Mesendoderm (in vitro differentiated cells): ENCODE measurements around the gene CHIC2.

Source experiments
- DNase-seq: peaks from one replicate; pipeline ENCODE4 v3.0.0; 2013
- H2AK5ac ChIP-seq: 2 replicates; pipeline ENCODE4 v1.6.1; 2013; ENCODE audit warnings: low read length, inconsistent platforms
- H2BK120ac ChIP-seq: 2 replicates; pipeline ENCODE4 v1.6.1; 2013; ENCODE audit warnings: low read depth, mild to moderate bottlenecking, low read length, moderate library complexity, mixed read lengths
- H2BK15ac ChIP-seq: replicated peaks from 2 replicates; pipeline ENCODE4 v1.6.1; 2013; ENCODE audit warnings: low read depth, mild to moderate bottlenecking, moderate library complexity
- H2BK5ac ChIP-seq: 2 replicates; pipeline ENCODE4 v1.6.1; 2013; ENCODE audit warnings: low read length, inconsistent platforms
- H3K18ac ChIP-seq: 2 replicates; pipeline ENCODE4 v1.6.1; 2013; ENCODE audit warnings: mild to moderate bottlenecking, low read length, mixed read lengths
- H3K23ac ChIP-seq: one replicate; pipeline ENCODE4 v1.6.1; 2013; ENCODE audit warnings: low read length
- H3K27ac ChIP-seq: 2 replicates; pipeline ENCODE4 v1.5.1; 2013; ENCODE audit warnings: low read depth, mild to moderate bottlenecking, inconsistent platforms, low read length, moderate library complexity
- H3K27me3 ChIP-seq: 2 replicates; pipeline ENCODE4 v1.6.1; 2013; ENCODE audit warnings: low read length, control low read depth, mild to moderate bottlenecking, inconsistent platforms; ENCODE audit not compliant: insufficient read depth, poor library complexity
- H3K36me3 ChIP-seq: 2 replicates; pipeline ENCODE4 v1.6.1; 2013; ENCODE audit warnings: low read length, inconsistent platforms; ENCODE audit not compliant: control insufficient read depth, insufficient read depth
- H3K4ac ChIP-seq: one replicate; pipeline ENCODE4 v1.6.1; 2013; ENCODE audit warnings: low read depth, mild to moderate bottlenecking, low read length, moderate library complexity
- H3K4me1 ChIP-seq: 2 replicates; pipeline ENCODE4 v1.6.1; 2013; ENCODE audit warnings: low read depth, low read length, inconsistent platforms; ENCODE audit not compliant: control insufficient read depth
- H3K4me2 ChIP-seq: 2 replicates; pipeline ENCODE4 v1.6.1; 2013; ENCODE audit warnings: low read length
- H3K4me3 ChIP-seq: 2 replicates; pipeline ENCODE4 v1.5.1; 2013; ENCODE audit warnings: mild to moderate bottlenecking, low read length
- H3K56ac ChIP-seq: one replicate; pipeline ENCODE4 v1.6.1; 2013; ENCODE audit warnings: low read length
- H3K79me1 ChIP-seq: 2 replicates; pipeline ENCODE4 v1.6.1; 2013; ENCODE audit warnings: low read length, inconsistent platforms
- H3K79me2 ChIP-seq: 2 replicates; pipeline ENCODE4 v1.6.1; 2013; ENCODE audit warnings: mild to moderate bottlenecking, low read length; ENCODE audit not compliant: control insufficient read depth, insufficient read depth
- H3K9ac ChIP-seq: 2 replicates; pipeline ENCODE4 v1.6.1; 2013; ENCODE audit warnings: low read length, inconsistent platforms
- H4K5ac ChIP-seq: one replicate; pipeline ENCODE4 v1.6.1; 2013; ENCODE audit warnings: low read length
- H4K8ac ChIP-seq: one replicate; pipeline ENCODE4 v1.6.1; 2013; ENCODE audit warnings: low read depth, mild to moderate bottlenecking, control low read depth, low read length, moderate library complexity
- WGBS: extraction: QIAGEN DNeasy Blood & Tissue Kit; methylation state at CpG from one replicate; pipeline ENCODE4 v1.1.7; 2013; ENCODE audit warnings: low lambda C conversion rate, missing lambda C conversion rate; ENCODE audit not compliant: insufficient coverage; ENCODE audit errors: extremely low coverage; 5-methylcytosine and 5-hydroxymethylcytosine counted together

The CHIC2 gene

DNA sequence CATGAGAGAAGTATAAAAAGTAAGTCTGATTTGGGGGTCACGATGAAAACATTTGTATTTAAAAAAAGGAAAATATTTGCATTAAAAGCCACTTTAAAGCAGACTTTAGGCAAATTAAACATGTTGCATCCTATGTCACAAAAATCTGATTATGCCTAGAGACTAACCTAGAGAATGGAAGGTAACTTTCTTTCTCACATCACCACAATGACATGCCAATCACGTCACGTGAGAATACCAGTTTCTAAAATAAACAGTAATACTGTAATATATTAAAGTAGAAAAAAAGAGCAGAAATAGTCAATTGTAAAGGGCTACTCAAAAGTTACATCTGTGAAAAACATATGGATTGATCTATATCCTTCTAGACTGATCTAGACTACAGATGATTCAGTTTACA lies 3.3 kb downstream of the CHIC2 start:
- no peaks in the 10 kb centered on the region for H3K36me3 ChIP-seq
- H3K18ac ChIP-seq = no peak overlapping the region
- H3K4ac ChIP-seq = no peak overlapping the region
- no peak overlapping the region for H2AK5ac ChIP-seq
- H3K4me1 ChIP-seq = peaks cover 4% of the 10 kb centered on the region
- no peak overlapping the region for H3K4me3 ChIP-seq
- H2BK15ac ChIP-seq = no peak overlapping the region
- H4K5ac ChIP-seq = no peak overlapping the region
- no peak overlapping the region for H3K9ac ChIP-seq
- no peak overlapping the region for H3K27ac ChIP-seq
- H3K79me2 ChIP-seq = peaks cover 12% of the 10 kb centered on the region
- WGBS = no CpG with 5 or more reads among the region's 3 CpGs
- no peak for DNase-seq
- no peak overlapping the region for H3K23ac ChIP-seq
- H2BK5ac ChIP-seq = no peak overlapping the region
- peaks cover 6% of the 10 kb centered on the region for H3K79me1 ChIP-seq
- no peak overlapping the region for H3K56ac ChIP-seq
- no peaks in the 10 kb centered on the region for H3K27me3 ChIP-seq
- no peak overlapping the region for H2BK120ac ChIP-seq
- no peak overlapping the region for H4K8ac ChIP-seq
- no peak overlapping the region for H3K4me2 ChIP-seq

DNA sequence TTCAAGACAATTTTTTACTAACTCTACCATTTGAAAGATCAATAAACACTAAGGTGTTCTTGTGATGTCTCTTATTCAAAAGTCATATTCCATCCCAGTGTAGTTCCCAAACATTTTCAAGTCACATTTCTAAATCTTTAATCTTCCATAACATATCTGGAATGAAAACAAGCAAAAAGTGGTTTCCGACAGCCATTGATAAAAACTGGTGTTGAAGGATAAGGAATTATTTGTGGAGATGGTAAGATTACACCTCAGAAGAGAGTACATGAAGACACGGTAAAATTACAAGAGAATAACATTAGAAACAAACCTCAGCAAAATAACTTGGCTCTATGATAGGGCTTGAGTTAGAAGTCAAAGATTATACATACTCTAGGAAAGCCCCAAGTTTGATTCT lies 4.3 kb downstream of the CHIC2 start:
- no peaks in the 10 kb centered on the region for H3K27me3 ChIP-seq
- DNase-seq = no peak
- no peaks in the 10 kb centered on the region for H3K4me1 ChIP-seq

DNA sequence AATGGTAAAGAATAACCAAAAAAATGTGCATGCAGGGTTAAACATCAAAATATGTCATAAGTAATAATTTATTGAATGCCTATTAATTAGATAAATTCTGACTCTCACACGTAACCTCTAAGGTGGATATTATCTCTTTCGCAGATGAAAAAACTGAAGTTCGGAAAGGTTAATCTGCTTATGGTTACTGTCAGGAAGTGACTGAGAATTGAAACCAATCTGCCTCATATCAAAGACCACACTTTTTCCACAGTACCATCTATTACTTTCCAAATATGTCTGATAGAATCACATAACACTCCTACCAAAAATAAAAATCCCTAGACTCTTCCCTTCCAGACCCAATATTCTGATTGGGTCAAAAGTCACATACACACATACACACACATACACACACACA lies 6.2 kb downstream of the CHIC2 start:
- Histone ChIP-seq H3K36me3 (no peaks in the 10 kb centered on the region), H2BK120ac (no peak overlapping the region), H3K4ac (no peak overlapping the region), H3K79me2 (peaks cover 7% of the 10 kb centered on the region), H3K18ac (no peak overlapping the region), H3K56ac (no peak overlapping the region), H3K4me2 (no peak overlapping the region), H2AK5ac (no peak overlapping the region), H2BK15ac (no peak overlapping the region), H4K5ac (no peak overlapping the region), H3K23ac (no peak overlapping the region), H3K27me3 (no peaks in the 10 kb centered on the region), H3K9ac (no peak overlapping the region), H3K4me1 (no peaks in the 10 kb centered on the region), H2BK5ac (no peak overlapping the region), H4K8ac (no peak overlapping the region), H3K79me1 (peaks cover 5% of the 10 kb centered on the region), H3K27ac (no peak overlapping the region), H3K4me3 (no peak overlapping the region)
- no peak for DNase-seq
- WGBS = no CpG with 5 or more reads among the region's 3 CpGs

More for the DNA sequence above, 4.3 kb downstream of the CHIC2 start:
- Histone ChIP-seq H2BK5ac (no peak overlapping the region), H3K23ac (no peak overlapping the region), H2BK15ac (no peak overlapping the region), H3K79me2 (peaks cover 12% of the 10 kb centered on the region), H3K4ac (no peak overlapping the region), H3K4me2 (no peak overlapping the region), H2AK5ac (no peak overlapping the region), H2BK120ac (no peak overlapping the region), H3K79me1 (peaks cover 8% of the 10 kb centered on the region), H3K36me3 (no peaks in the 10 kb centered on the region), H4K5ac (no peak overlapping the region), H3K27ac (no peak overlapping the region), H3K56ac (no peak overlapping the region), H3K4me3 (no peak overlapping the region), H3K18ac (no peak overlapping the region), H4K8ac (no peak overlapping the region), H3K9ac (no peak overlapping the region)
- WGBS = no CpG with 5 or more reads among the region's 2 CpGs

DNA sequence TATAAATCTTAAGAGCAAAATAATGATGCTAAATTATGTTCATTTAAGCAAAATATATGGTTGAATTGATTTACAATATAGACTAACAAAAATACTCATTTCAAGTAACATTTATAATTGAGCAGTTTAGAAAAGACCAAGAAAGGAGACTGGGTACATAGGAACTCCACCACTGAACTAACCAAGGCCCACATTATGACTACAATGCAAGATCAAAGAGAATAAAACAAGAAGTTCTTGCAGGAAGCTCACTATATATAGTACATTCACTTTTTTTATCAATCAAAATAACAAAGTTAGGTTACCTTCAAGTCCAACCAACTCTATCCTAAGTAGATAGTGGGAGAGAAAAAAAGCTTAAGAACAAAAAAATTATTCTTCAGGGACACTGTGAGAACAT lies 8.0 kb downstream of the CHIC2 start:
- Histone ChIP-seq H4K8ac (no peak overlapping the region), H3K4ac (no peak overlapping the region), H3K4me1 (no peaks in the 10 kb centered on the region), H3K27me3 (no peaks in the 10 kb centered on the region), H3K23ac (no peak overlapping the region), H3K9ac (no peak overlapping the region), H3K4me2 (no peak overlapping the region), H3K79me2 (peaks cover 4% of the 10 kb centered on the region), H2BK5ac (no peak overlapping the region), H3K56ac (no peak overlapping the region), H2BK15ac (no peak overlapping the region), H3K36me3 (no peaks in the 10 kb centered on the region), H3K18ac (no peak overlapping the region), H3K79me1 (peaks cover 2% of the 10 kb centered on the region), H3K4me3 (no peak overlapping the region), H2BK120ac (no peak overlapping the region), H2AK5ac (no peak overlapping the region), H3K27ac (no peak overlapping the region), H4K5ac (no peak overlapping the region)
- no peak for DNase-seq

- Histone ChIP-seq H4K5ac (no peak overlapping the region), H2BK15ac (no peak overlapping the region), H3K4me1 (no peaks in the 10 kb centered on the region), H3K27me3 (no peaks in the 10 kb centered on the region), H3K27ac (no peak overlapping the region), H2BK5ac (no peak overlapping the region), H3K9ac (no peak overlapping the region), H3K79me2 (peaks cover 4% of the 10 kb centered on the region), H3K4ac (no peak overlapping the region), H3K56ac (no peak overlapping the region), H2BK120ac (no peak overlapping the region), H3K18ac (no peak overlapping the region), H3K36me3 (no peaks in the 10 kb centered on the region), H4K8ac (no peak overlapping the region), H3K4me3 (no peak overlapping the region), H3K4me2 (no peak overlapping the region), H3K79me1 (peaks cover 2% of the 10 kb centered on the region), H2AK5ac (no peak overlapping the region), H3K23ac (no peak overlapping the region)
- no CpG with 5 or more reads among the region's 1 CpG for WGBS
- no peak for DNase-seq
Observed at GRCh38 chr4:54055494-54055893, 8.9 kb downstream of the CHIC2 start.

DNA sequence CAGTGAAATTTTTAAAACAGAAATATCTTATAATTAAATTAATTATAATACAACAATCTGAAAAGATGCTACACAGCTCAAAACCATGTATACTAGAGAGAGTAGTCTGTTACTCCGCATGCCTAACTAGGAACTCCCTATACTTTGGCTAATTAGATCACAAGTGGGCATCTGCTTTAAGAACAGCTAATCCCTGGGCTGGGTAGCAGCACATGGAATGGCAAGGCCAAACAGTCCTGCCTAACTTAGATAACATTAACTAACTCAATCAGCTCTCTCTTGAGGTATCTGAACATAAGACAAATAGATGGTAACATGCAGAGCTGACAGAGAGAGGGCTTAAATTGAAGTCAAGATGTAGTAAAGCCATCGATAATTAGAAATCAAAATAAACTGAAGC lies 9.9 kb downstream of the CHIC2 start:
- H2AK5ac ChIP-seq = no peak overlapping the region
- no peak overlapping the region for H3K4ac ChIP-seq
- no peak overlapping the region for H3K18ac ChIP-seq
- H3K9ac ChIP-seq = no peak overlapping the region
- H2BK5ac ChIP-seq = no peak overlapping the region
- no peak overlapping the region for H4K8ac ChIP-seq
- H3K79me1 ChIP-seq = peaks cover 2% of the 10 kb centered on the region
- H4K5ac ChIP-seq = no peak overlapping the region
- H3K23ac ChIP-seq = no peak overlapping the region
- no peak overlapping the region for H2BK120ac ChIP-seq
- H3K4me2 ChIP-seq = no peak overlapping the region
- H3K27ac ChIP-seq = no peak overlapping the region
- H2BK15ac ChIP-seq = no peak overlapping the region
- H3K56ac ChIP-seq = no peak overlapping the region
- no peaks in the 10 kb centered on the region for H3K36me3 ChIP-seq
- H3K27me3 ChIP-seq = no peaks in the 10 kb centered on the region
- H3K79me2 ChIP-seq = peaks cover 4% of the 10 kb centered on the region
- no CpG with 5 or more reads among the region's 2 CpGs for WGBS
- H3K4me3 ChIP-seq = no peak overlapping the region
- no peak for DNase-seq
- no peaks in the 10 kb centered on the region for H3K4me1 ChIP-seq
